Inflammatory macrophage treated with lipopolysaccharide for 4 hours (primary cell): ENCODE data around the gene TBL1XR1.

Experiments used
- DNase-seq: peaks from one replicate; pipeline ENCODE4 v3.0.0-alpha.2; 2020

The TBL1XR1 gene

GRCh38 chr3:177197041-177197726 lies at the start of gene TBL1XR1:
TSS of gene TBL1XR1 (minus strand) at chr3:177197482. CDS start at chr3:177064977, 132,505 bp downstream.
- peak; percentile 81 for DNase-seq

GRCh38 chr3:177245250-177245649 lies 48.0 kb upstream of the TBL1XR1 start:
- DNase-seq = peak; percentile 38

- DNase-seq = no peak
These were observed 47.3 kb upstream of the TBL1XR1 start for GRCh38 chr3:177244606-177245005.

GRCh38 chr3:177238686-177239216 lies 41.5 kb upstream of the TBL1XR1 start:
- no peak for DNase-seq

- no peak for DNase-seq
These were observed 39.9 kb upstream of the TBL1XR1 start for GRCh38 chr3:177237206-177237605.

GRCh38 chr3:177236704-177237103 lies 39.4 kb upstream of the TBL1XR1 start:
- no peak for DNase-seq

- no peak for DNase-seq
These were observed 36.8 kb upstream of the TBL1XR1 start for GRCh38 chr3:177234121-177234520.

GRCh38 chr3:177231242-177231641 lies 34.0 kb upstream of the TBL1XR1 start:
- no peak for DNase-seq

GRCh38 chr3:177230641-177231040 lies 33.4 kb upstream of the TBL1XR1 start:
- no peak for DNase-seq

GRCh38 chr3:177229791-177230190 lies 32.5 kb upstream of the TBL1XR1 start:
- DNase-seq = no peak

GRCh38 chr3:177228601-177229190 lies 31.4 kb upstream of the TBL1XR1 start:
- no peak for DNase-seq

- DNase-seq = no peak
These were observed 27.1 kb upstream of the TBL1XR1 start for GRCh38 chr3:177224414-177224813.

GRCh38 chr3:177221744-177222143 lies 24.5 kb upstream of the TBL1XR1 start:
- DNase-seq = peak; percentile 56

- DNase-seq = no peak
These were observed 23.1 kb upstream of the TBL1XR1 start for GRCh38 chr3:177220136-177220974.

- no peak for DNase-seq
These were observed 16.7 kb upstream of the TBL1XR1 start for GRCh38 chr3:177213801-177214535.

GRCh38 chr3:177212756-177213155 lies 15.5 kb upstream of the TBL1XR1 start:
- DNase-seq = no peak

- DNase-seq = no peak
These were observed 15.0 kb upstream of the TBL1XR1 start for GRCh38 chr3:177212278-177212610.

GRCh38 chr3:177211503-177212277 lies 14.4 kb upstream of the TBL1XR1 start:
- DNase-seq = no peak

- DNase-seq = no peak
These were observed 13.6 kb upstream of the TBL1XR1 start for GRCh38 chr3:177210744-177211502.

GRCh38 chr3:177209509-177209908 lies 12.2 kb upstream of the TBL1XR1 start:
- DNase-seq = no peak

- no peak for DNase-seq
These were observed 11.5 kb upstream of the TBL1XR1 start for GRCh38 chr3:177208781-177209180.
